Measurements from ENCODE around the gene TMEM129.
"Not testable (repeated sequence)": the region's sequence is repeated elsewhere in the genome, so short reads cannot be mapped to it uniquely, and the experiment has no call there.

The TMEM129 gene

DNA sequence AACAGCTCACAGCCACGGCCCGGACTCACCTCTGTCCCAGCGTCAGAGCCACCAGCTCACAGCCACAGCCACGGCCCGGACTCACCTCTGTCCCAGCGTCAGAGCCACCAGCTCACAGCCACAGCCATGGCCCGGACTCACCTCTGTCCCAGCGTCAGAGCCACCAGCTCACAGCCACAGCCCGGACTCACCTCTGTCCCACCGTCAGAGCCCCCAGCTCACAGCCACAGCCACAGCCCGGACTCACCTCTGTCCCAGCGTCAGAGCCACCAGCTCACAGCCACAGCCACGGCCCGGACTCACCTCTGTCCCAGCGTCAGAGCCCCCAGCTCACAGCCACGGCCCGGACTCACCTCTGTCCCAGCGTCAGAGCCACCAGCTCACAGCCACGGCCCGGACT lies 50.1 kb downstream of the TMEM129 start:
- H3K9me3 Mint-ChIP-seq; H3K27me3 Mint-ChIP-seq (ENCODE audit: low read depth); H3K4me1 Mint-ChIP-seq (ENCODE audit: low read depth); H3K27ac Mint-ChIP-seq; H3K4me3 Mint-ChIP-seq; H3K36me3 Mint-ChIP-seq (ENCODE audit: low read depth): not testable (repeated sequence)

DNA sequence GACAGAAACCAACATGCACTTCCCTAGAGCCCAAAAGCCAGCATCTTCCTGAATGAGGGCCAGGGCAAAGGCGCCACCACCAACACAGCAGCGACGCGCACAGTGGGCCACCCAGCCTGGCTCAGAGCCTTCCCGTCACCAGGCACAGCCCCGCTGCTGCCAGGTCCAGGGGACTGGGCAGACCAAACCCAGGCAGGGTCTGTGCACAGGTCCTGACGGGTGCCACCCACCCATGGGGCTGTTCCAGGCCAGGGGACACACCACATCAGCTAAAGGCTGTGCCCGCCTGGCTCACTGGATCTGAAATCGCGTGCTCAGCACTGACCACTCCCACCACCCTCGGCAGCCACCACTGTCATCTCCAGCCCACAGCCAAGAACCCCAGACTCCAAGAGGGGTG lies 50.8 kb downstream of the TMEM129 start:
- Mint-ChIP-seq H3K27ac (no peak overlapping the region), H3K27me3 (ENCODE audit: low read depth) (no peaks in the 10 kb centered on the region), H3K36me3 (ENCODE audit: low read depth) (no peaks in the 10 kb centered on the region), H3K4me3 (no peak overlapping the region), H3K9me3 (no peaks in the 10 kb centered on the region), H3K4me1 (ENCODE audit: low read depth) (no peaks in the 10 kb centered on the region)

DNA sequence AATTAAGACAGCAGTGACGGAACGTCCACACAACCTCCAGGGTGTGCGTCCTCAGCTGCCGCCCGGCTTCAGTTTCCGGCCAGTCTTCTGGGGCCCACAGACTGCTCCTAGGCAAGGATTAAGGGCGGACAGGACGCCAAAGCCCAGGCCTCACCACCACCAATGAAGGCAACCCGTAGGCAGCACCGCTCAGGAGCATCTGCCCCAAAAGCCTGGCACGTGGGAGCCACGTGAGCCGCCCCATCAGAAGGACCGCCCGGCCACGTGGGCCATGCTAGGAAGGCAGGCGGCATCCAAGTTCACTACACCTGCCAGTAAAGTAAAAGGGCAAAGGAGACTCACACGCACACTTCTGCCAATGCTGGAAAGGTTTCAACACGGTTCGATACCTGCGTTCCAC lies 51.3 kb downstream of the TMEM129 start:
- Mint-ChIP-seq H3K9me3 (no peaks in the 10 kb centered on the region), H3K4me3 (no peak overlapping the region), H3K27me3 (ENCODE audit: low read depth) (no peaks in the 10 kb centered on the region), H3K36me3 (ENCODE audit: low read depth) (no peaks in the 10 kb centered on the region), H3K4me1 (ENCODE audit: low read depth) (no peaks in the 10 kb centered on the region), H3K27ac (no peak overlapping the region)

DNA sequence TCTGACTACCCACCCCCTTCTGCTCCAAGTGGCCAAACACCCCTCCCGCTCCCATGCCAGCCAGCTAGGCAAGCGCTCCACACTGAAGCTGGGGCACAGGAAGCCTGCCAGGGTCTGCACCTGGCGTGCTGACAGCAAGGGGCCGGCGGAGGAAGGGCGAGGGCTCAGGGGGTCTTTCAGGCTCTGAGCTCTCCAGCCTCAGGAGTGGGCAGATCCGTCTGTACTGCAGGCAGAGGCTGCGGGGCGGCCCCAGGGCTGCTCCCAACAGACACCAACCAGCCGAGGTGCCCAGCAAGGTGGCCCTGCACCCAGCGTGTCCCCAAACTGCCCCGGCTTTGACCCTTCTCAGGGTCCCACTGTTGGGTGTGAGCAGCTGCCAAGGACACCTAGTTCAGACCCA lies 51.9 kb downstream of the TMEM129 start:
- no peak overlapping the region for H3K27ac Mint-ChIP-seq
- H3K9me3 Mint-ChIP-seq, result no peaks in the 10 kb centered on the region
- H3K4me3 Mint-ChIP-seq, result no peak overlapping the region
- H3K4me1 Mint-ChIP-seq (ENCODE audit: low read depth), result no peaks in the 10 kb centered on the region
- H3K36me3 Mint-ChIP-seq (ENCODE audit: low read depth), result no peaks in the 10 kb centered on the region
- H3K27me3 Mint-ChIP-seq (ENCODE audit: low read depth), result no peaks in the 10 kb centered on the region

DNA sequence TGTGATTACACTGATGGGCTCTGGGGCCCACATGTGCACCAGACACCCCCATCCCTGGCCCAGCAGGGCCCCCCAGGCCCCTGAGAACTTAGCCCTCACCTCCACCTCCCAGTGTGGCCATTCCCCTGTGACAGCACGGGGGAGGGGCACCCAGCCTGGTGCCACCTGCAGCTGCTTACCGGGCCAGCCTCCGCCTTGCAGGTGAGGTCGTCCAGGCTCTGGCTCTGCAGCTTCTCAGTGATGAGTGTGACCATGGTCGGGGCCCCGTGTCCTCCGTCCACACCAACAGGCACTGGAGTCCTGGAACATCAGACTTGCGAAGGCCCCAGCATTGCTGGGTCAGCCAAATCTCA lies 52.7 kb downstream of the TMEM129 start:
- Mint-ChIP-seq H3K27me3 (ENCODE audit: low read depth) (no peaks in the 10 kb centered on the region), H3K27ac (no peak overlapping the region), H3K9me3 (no peaks in the 10 kb centered on the region), H3K36me3 (ENCODE audit: low read depth) (no peaks in the 10 kb centered on the region), H3K4me3 (no peak overlapping the region), H3K4me1 (ENCODE audit: low read depth) (no peaks in the 10 kb centered on the region)

DNA sequence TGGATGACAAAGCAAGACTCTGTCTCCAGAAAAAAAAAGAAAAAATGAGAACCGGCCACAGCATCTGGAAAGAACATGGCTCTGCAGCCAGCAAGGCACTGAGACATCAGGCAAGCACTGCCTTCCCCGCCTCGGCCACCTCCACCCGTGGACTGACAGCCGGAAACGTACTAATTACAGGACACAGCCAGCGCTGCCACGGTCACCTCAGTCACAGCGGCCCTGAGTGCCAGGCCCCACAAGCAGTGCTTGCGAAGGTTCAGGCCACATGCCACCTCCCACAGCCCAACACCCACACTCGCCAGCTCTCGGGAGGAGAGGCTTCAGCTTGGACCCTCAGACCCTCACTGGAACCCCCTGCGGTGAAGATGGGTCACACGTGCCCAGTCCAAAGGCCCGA lies 53.9 kb downstream of the TMEM129 start:
- H3K4me3 Mint-ChIP-seq, result no peak overlapping the region
- no peaks in the 10 kb centered on the region for H3K9me3 Mint-ChIP-seq
- no peak overlapping the region for H3K27ac Mint-ChIP-seq
- H3K27me3 Mint-ChIP-seq (ENCODE audit: low read depth), result no peaks in the 10 kb centered on the region
- H3K36me3 Mint-ChIP-seq (ENCODE audit: low read depth), result no peaks in the 10 kb centered on the region
- no peaks in the 10 kb centered on the region for H3K4me1 Mint-ChIP-seq (ENCODE audit: low read depth)

DNA sequence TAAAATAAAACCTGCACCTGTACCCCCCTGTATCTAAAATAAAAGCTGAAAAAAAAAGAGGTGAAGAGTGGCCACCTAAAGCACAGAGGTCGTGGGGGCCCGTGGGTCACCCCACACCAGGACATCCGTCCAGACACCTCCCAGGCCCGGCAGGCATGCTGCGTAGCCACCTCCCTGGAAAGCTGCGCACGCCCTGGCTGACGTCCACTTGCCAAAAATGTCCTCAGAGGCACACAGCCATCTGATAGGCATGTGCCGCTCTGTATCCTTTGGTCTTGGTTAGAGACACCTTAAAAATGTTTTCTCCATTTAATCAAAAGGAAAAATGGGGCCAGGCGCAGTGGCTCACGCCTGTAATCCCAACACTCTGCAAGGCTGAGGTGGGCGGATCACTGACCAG lies 54.7 kb downstream of the TMEM129 start:
- Mint-ChIP-seq H3K4me3 (no peak overlapping the region), H3K27me3 (ENCODE audit: low read depth) (no peaks in the 10 kb centered on the region), H3K36me3 (ENCODE audit: low read depth) (no peaks in the 10 kb centered on the region), H3K9me3 (no peaks in the 10 kb centered on the region), H3K27ac (no peak overlapping the region), H3K4me1 (ENCODE audit: low read depth) (no peaks in the 10 kb centered on the region)
